ENCODE data around the gene ZNF423. TPM values are rescaled to one million over a fixed set of nuclear protein-coding genes. Genes with fewer than 3 reads are reported as not detected.

Gene ZNF423
- total and polyA plus RNA-seq, 9 of the 15 experiments (the other 6 are each of a cell fraction or from before 2014, with no cell fraction given) = not detected

- TF ChIP-seq, protein P1, sequence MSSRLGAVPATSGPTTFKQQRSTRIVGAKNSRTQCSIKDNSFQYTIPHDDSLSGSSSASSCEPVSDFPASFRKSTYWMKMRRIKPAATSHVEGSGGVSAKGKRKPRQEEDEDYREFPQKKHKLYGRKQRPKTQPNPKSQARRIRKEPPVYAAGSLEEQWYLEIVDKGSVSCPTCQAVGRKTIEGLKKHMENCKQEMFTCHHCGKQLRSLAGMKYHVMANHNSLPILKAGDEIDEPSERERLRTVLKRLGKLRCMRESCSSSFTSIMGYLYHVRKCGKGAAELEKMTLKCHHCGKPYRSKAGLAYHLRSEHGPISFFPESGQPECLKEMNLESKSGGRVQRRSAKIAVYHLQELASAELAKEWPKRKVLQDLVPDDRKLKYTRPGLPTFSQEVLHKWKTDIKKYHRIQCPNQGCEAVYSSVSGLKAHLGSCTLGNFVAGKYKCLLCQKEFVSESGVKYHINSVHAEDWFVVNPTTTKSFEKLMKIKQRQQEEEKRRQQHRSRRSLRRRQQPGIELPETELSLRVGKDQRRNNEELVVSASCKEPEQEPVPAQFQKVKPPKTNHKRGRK (tag; IDR thresholded peaks at IDR 0.05) = no peak
- TF ChIP-seq PRDM10 (IDR thresholded peaks at IDR 0.05; ENCODE audit: partially characterized antibody) = peak; percentile 33
Observed at GRCh38 chr16:49484451-49484849, 371.5 kb downstream of the ZNF423 start (continued).

DNA sequence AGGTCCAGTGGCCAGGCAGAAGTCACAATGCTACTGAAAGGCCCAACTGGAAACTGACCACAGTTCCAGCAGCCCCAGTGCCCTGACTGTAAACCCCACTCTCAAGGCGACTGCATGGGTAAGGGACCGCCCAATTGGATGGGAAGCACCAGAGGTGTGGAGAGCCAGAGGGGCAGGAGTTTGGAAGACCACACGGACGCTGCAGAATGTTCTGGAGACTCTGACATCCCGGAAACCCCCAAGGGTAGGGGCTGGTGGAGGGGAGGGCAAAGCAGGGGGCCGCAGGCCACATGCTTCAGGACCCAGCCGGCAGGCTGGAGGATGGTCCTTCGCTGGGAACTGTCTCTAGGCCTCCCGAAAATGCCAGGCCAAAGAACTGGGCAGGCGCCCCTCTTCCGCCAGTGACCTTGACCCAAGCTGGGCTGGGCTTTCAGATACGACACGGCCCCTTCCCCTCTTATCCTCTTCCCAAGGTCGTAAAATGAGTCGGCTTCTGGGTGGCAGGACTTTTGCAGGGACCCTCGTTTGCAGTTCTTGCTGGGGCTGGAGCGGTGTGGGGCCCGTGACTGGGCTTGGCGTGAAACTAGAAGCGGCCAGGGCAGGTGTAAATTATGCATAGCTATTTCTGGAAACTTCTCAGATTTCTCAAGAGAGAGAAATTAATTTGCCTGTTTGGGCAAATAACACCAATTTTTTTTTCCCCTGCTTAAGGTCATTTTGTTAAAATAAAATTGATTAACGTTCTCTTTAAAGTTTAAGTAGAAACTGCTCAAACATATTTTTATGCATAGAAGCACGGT lies 372.1 kb downstream of the ZNF423 start:
- Histone ChIP-seq H3K27me3 (ENCODE audit: control insufficient read depth in 2 of 2, insufficient read depth in 2 of 2, low read length in 2 of 2) (peaks cover 0 to 15% of the 10 kb centered on the region in 2 experiments; a peak in 3 of 5 replicates), H4K20me1 (replicated peaks; ENCODE audit: control insufficient read depth, insufficient read depth, low read length) (no peaks in the 10 kb centered on the region), H3K27ac (ENCODE audit: extremely low read depth, low read depth, low read length) (no peak overlapping the region), H3K9me1 (ENCODE audit: control insufficient read depth, insufficient read depth, low read length) (no peaks in the 10 kb centered on the region), H3K4me1 (replicated peaks in 1 of 2; ENCODE audit: control insufficient read depth in 2 of 2, insufficient read depth in 2 of 2, low read length in 2 of 2) (peaks cover 0 to 9% of the 10 kb centered on the region in 2 experiments; a peak in 1 of 5 replicates), H3K36me3 (ENCODE audit: control insufficient read depth, insufficient read depth, low read length) (no peaks in the 10 kb centered on the region), H3K9ac (ENCODE audit: insufficient read depth in 1 of 2, low read depth in 2 of 2, low read length in 2 of 2) (no peak overlapping the region), H3K9me3 (replicated peaks; ENCODE audit: control insufficient read depth, insufficient read depth, low read depth, low read length) (no peaks in the 10 kb centered on the region), H3K4me3 (no peak overlapping the region), H3K79me2 (ENCODE audit: control insufficient read depth, insufficient read depth, low read length) (no peaks in the 10 kb centered on the region), H2AFZ (ENCODE audit: low read depth, low read length) (no peak overlapping the region), H3K4me2 (ENCODE audit: insufficient read depth, low read length) (no peak overlapping the region)
- intact Hi-C loops (cut with micrococcal nuclease) = no loop called here
- no TSS peak for BruUV-seq (replicated peaks)
- TF ChIP-seq, protein P1 (tag; IDR thresholded peaks at IDR 0.05) = 0 out of 2 replicates have a peak, but pooled peaks have one; percentile 31
- TF ChIP-seq DMBX1 (CRISPR knock-in tag; IDR thresholded peaks at IDR 0.05; ENCODE audit: borderline replicate concordance) (no peak), CREM (IDR thresholded peaks at IDR 0.05; ENCODE audit: low read depth) (no peak)
- in situ Hi-C loops (cut with MboI) = no loop called here
- FAIRE-seq (no peak), ATAC-seq (no peak), DNase-seq (ENCODE audit: extremely low read depth in 1 of 4, low spot score in 3 of 4) (no peak)
- CTCF ChIA-PET (ENCODE audit: low intra/inter-chr PET ratio) = no interaction called here
- POLR2A ChIA-PET = no interaction called here
- 5% methylated on average over 20 of the region's 22 CpGs for WGBS (ENCODE audit: insufficient coverage, low coverage, missing lambda C conversion rate)
